H1 (cell line): ENCODE measurements around the gene RBM45. TPM values are rescaled to one million over a fixed set of nuclear protein-coding genes. Genes with fewer than 3 reads are reported as not detected.

Experiments used
- CTCF ChIA-PET: fragments of 300-600 bp; sonication (Branson Sonifier 250); formaldehyde crosslinking; loops from one replicate; lab custom pipeline; 2021; ENCODE audit not compliant: partially characterized antibody; lab: Charles Lee
- POLR2A ChIA-PET: fragments of 300-600 bp; sonication (Branson Sonifier 250); formaldehyde crosslinking; loops from one replicate; lab custom pipeline; 2021; ENCODE audit warnings: inconsistent platforms; ENCODE audit not compliant: partially characterized antibody; lab: Charles Lee
- DNase-seq, 2 experiments: peaks; one replicate each; pipeline versions ENCODE4 v3.0.0 to v3.0.0-alpha.2; 2010 to 2022; ENCODE audit warnings: low spot score in 2 of 2, low read depth in 1 of 2, mixed read lengths in 1 of 2
- FAIRE-seq: peaks from 2 replicates; lab custom pipeline; 2011; peaks lifted over from hg19 to GRCh38; lab: Jason Lieb, UNC
- H2AFZ ChIP-seq: 2 replicates; pipeline ENCODE4 v1.8.1; 2012; ENCODE audit warnings: low read length, inconsistent platforms
- H2AK5ac ChIP-seq: 2 replicates; pipeline ENCODE4 v1.6.1; 2013; ENCODE audit warnings: low read depth, low read length
- H2BK120ac ChIP-seq: replicated peaks from 2 replicates; pipeline ENCODE3; 2013; ENCODE audit warnings: low read depth, low read length, inconsistent platforms
- H2BK12ac ChIP-seq: 2 replicates; pipeline ENCODE4 v1.6.1; 2013; ENCODE audit warnings: low read depth, low read length
- H2BK15ac ChIP-seq: 2 replicates; pipeline ENCODE4 v1.6.1; 2013; ENCODE audit warnings: low read length
- H2BK20ac ChIP-seq: 2 replicates; pipeline ENCODE4 v1.6.1; 2013; ENCODE audit warnings: low read length
- H2BK5ac ChIP-seq: 2 replicates; pipeline ENCODE4 v1.6.1; 2013; ENCODE audit warnings: low read depth, low read length
- H3K14ac ChIP-seq: 2 replicates; pipeline ENCODE4 v1.6.1; 2013; ENCODE audit warnings: inconsistent platforms; ENCODE audit not compliant: insufficient read length
- H3K18ac ChIP-seq: 2 replicates; pipeline ENCODE4 v1.6.1; 2013; ENCODE audit warnings: low read length; ENCODE audit errors: extremely low read depth
- H3K23ac ChIP-seq: 2 replicates; pipeline ENCODE4 v1.6.1; 2013; ENCODE audit warnings: inconsistent platforms; ENCODE audit not compliant: insufficient read length
- H3K23me2 ChIP-seq: 2 replicates; pipeline ENCODE4 v1.6.1; 2013; ENCODE audit warnings: low read depth, low read length
- H3K27ac ChIP-seq: 2 replicates; pipeline ENCODE4 v1.6.1; 2011; ENCODE audit warnings: low read depth, low read length, inconsistent platforms
- H3K27me3 ChIP-seq, 4 experiments: replicated peaks in 1 of 4; 1 replicate in 1 of 4; 2 replicates in 3 of 4; pipeline versions ENCODE4 v1.6.1 to v1.8.1; 2011 to 2013; ENCODE audit warnings: low read length in 3 of 4, mild to moderate bottlenecking in 3 of 4, inconsistent platforms in 2 of 4, mixed read lengths in 2 of 4, moderate library complexity in 1 of 4; ENCODE audit not compliant: control insufficient read depth in 3 of 4, insufficient read depth in 3 of 4; ENCODE audit errors: extremely low read depth in 1 of 4
- H3K36me3 ChIP-seq, 4 experiments: 2 replicates each; pipeline versions ENCODE4 v1.6.1 to v1.8.1; 2011 to 2013; ENCODE audit warnings: mild to moderate bottlenecking in 4 of 4, low read length in 3 of 4, moderate library complexity in 2 of 4, control low read depth in 1 of 4, inconsistent platforms in 1 of 4; ENCODE audit not compliant: insufficient read depth in 4 of 4, control insufficient read depth in 2 of 4
- H3K4ac ChIP-seq: replicated peaks from 2 replicates; pipeline ENCODE3; 2013; ENCODE audit warnings: low read length, low read depth, mixed read lengths, inconsistent platforms; ENCODE audit not compliant: insufficient read length
- H3K4me1 ChIP-seq, 4 experiments: replicated peaks in 1 of 4; 1 replicate in 1 of 4; 2 replicates in 3 of 4; pipeline versions ENCODE4 v1.6.1 to v1.8.1; 2011 to 2013; ENCODE audit warnings: low read length in 3 of 4, inconsistent platforms in 2 of 4, mixed read lengths in 1 of 4; ENCODE audit not compliant: insufficient read depth in 4 of 4, control insufficient read depth in 3 of 4
- H3K4me2 ChIP-seq, 2 experiments: 2 replicates each; pipeline versions ENCODE4 v1.6.1 to v1.8.1; 2011 to 2013; ENCODE audit warnings: low read depth in 2 of 2, low read length in 2 of 2, control low read depth in 1 of 2, inconsistent platforms in 1 of 2, mild to moderate bottlenecking in 1 of 2; ENCODE audit not compliant: insufficient read depth in 1 of 2
- H3K4me3 ChIP-seq, 4 experiments: fragments of 200-600, 300-600 bp in 1 of 4; sonication (generic), shearing (Covaris generic), sonication (Bioruptor Twin) in 1 of 4; 2 replicates each; pipeline versions ENCODE4 v1.5.1 to v1.8.1; 2011 to 2016; ENCODE audit warnings: low read length in 4 of 4, low read depth in 3 of 4, control low read depth in 2 of 4, inconsistent platforms in 2 of 4, mild to moderate bottlenecking in 2 of 4, mixed read lengths in 1 of 4, moderate library complexity in 1 of 4; ENCODE audit not compliant: insufficient read depth in 2 of 4; ENCODE audit errors: extremely low read depth in 1 of 4
- H3K56ac ChIP-seq: replicated peaks from 2 replicates; pipeline ENCODE3; 2013; ENCODE audit warnings: low read depth, mild to moderate bottlenecking, mixed read lengths, low read length, inconsistent platforms; ENCODE audit not compliant: insufficient read length
- H3K79me1 ChIP-seq: 2 replicates; pipeline ENCODE4 v1.6.1; 2013; ENCODE audit warnings: low read depth, low read length, control low read depth
- H3K79me2 ChIP-seq, 2 experiments: 2 replicates each; pipeline versions ENCODE4 v1.6.1 to v1.8.1; 2012 to 2013; ENCODE audit warnings: low read length in 2 of 2, mild to moderate bottlenecking in 2 of 2, inconsistent platforms in 1 of 2; ENCODE audit not compliant: insufficient read depth in 2 of 2, control insufficient read depth in 1 of 2
- H3K9ac ChIP-seq, 4 experiments: replicated peaks in 1 of 4; 1 replicate in 1 of 4; 2 replicates in 3 of 4; pipeline versions ENCODE4 v1.6.1 to v1.8.1; 2011 to 2013; ENCODE audit warnings: low read depth in 3 of 4, low read length in 3 of 4, control low read depth in 2 of 4, mild to moderate bottlenecking in 2 of 4, moderate library complexity in 2 of 4, inconsistent platforms in 1 of 4; ENCODE audit errors: extremely low read depth in 1 of 4
- H3K9me3 ChIP-seq, 2 experiments: 2 replicates each; pipeline versions ENCODE4 v1.6.1 to v1.8.1; 2012 to 2013; ENCODE audit warnings: mild to moderate bottlenecking in 2 of 2, moderate library complexity in 2 of 2, control low read depth in 1 of 2, inconsistent platforms in 1 of 2, low read depth in 1 of 2, low read length in 1 of 2, mixed read lengths in 1 of 2; ENCODE audit not compliant: insufficient read depth in 2 of 2
- H4K20me1 ChIP-seq, 2 experiments: replicated peaks in 1 of 2; 2 replicates each; pipeline versions ENCODE3 to v1.8.1; 2011 to 2013; ENCODE audit warnings: inconsistent platforms in 2 of 2, low read length in 2 of 2, mild to moderate bottlenecking in 1 of 2; ENCODE audit not compliant: insufficient read depth in 2 of 2, control insufficient read depth in 1 of 2
- H4K5ac ChIP-seq: 2 replicates; pipeline ENCODE4 v1.6.1; 2013; ENCODE audit warnings: low read length, low read depth, mixed read lengths, inconsistent platforms; ENCODE audit not compliant: insufficient read length
- H4K8ac ChIP-seq: 2 replicates; pipeline ENCODE4 v1.8.0; 2013; ENCODE audit warnings: mild to moderate bottlenecking, moderate library complexity, low read length, inconsistent platforms; ENCODE audit not compliant: insufficient read depth; ENCODE audit errors: extremely low read depth
- H4K91ac ChIP-seq: replicated peaks from 2 replicates; pipeline ENCODE3; 2013; ENCODE audit warnings: low read length, mixed read lengths, inconsistent platforms; ENCODE audit not compliant: insufficient read length
- GABPA ChIP-seq: IDR thresholded peaks from 2 replicates; pipeline ENCODE4 v1.6.1; 2011; ENCODE audit warnings: mild to moderate bottlenecking, low read length, moderate library complexity, borderline replicate concordance; ENCODE audit not compliant: insufficient read depth
- PHF8 ChIP-seq: fragments of 200-600 bp; sonication (generic); conservative IDR thresholded peaks from 2 replicates; pipeline ENCODE4 v1.7.1; 2012; ENCODE audit warnings: low read depth, mild to moderate bottlenecking, inconsistent platforms, low read length, moderate library complexity
- RFX5 ChIP-seq: IDR thresholded peaks from 2 replicates; pipeline ENCODE4 v1.6.1; 2011; ENCODE audit warnings: low read depth, low read length, improper control_type of control experiment, borderline replicate concordance
- RXRA ChIP-seq: IDR thresholded peaks from 2 replicates; pipeline ENCODE4 v1.6.1; 2011; ENCODE audit warnings: low read depth, mild to moderate bottlenecking, low read length, moderate library complexity; ENCODE audit not compliant: insufficient read depth
- SAP30 ChIP-seq: fragments of 300-600 bp; sonication (generic); IDR thresholded peaks from 2 replicates; pipeline ENCODE4 v1.7.1; 2012; ENCODE audit warnings: low read length, moderate library complexity, mild to moderate bottlenecking, inconsistent platforms; ENCODE audit not compliant: insufficient read depth, insufficient replicate concordance
- SIX5 ChIP-seq: IDR thresholded peaks from 2 replicates; pipeline ENCODE4 v1.6.1; 2011; ENCODE audit warnings: mild to moderate bottlenecking, low read depth, low read length
- TAF7 ChIP-seq: optimal IDR thresholded peaks from 2 replicates; pipeline ENCODE3; 2011; ENCODE audit warnings: low read depth, mild to moderate bottlenecking, inconsistent platforms, low read length, moderate library complexity, borderline replicate concordance
- TEAD4 ChIP-seq: IDR thresholded peaks from 2 replicates; pipeline ENCODE4 v1.6.1; 2012; ENCODE audit warnings: low read depth, low read length, inconsistent platforms, mixed read lengths
- WGBS, 2 experiments: shearing (Covaris generic) in 1 of 2; methylation state at CpG; one replicate each; pipeline versions ENCODE4 v1.1.6 to v1.1.7; 2013 to 2015; ENCODE audit warnings: low lambda C conversion rate in 2 of 2, mixed read lengths in 2 of 2, inconsistent platforms in 1 of 2, low coverage in 1 of 2, missing lambda C conversion rate in 1 of 2; ENCODE audit not compliant: insufficient replicate concordance in 2 of 2, insufficient coverage in 1 of 2, insufficient read length in 1 of 2; ENCODE audit errors: extremely low coverage in 1 of 2, missing lambda C conversion rate in 1 of 2; 5-methylcytosine and 5-hydroxymethylcytosine counted together
- polyA plus RNA-seq, 7 experiments: library from polyadenylated mRNA; depleted of rRNA in 3 of 7; stranded (reverse) in 5 of 7; unstranded in 2 of 7; fragments of >200 nt in 5 of 7; fragments of 200-250 nt in 2 of 7; gene quantifications; 1 replicate in 5 of 7; 2 replicates in 1 of 7; 4 replicates in 1 of 7; pipeline versions ENCODE4 v1.2.1 to v1.2.3, GENCODE V29; 2011 to 2013; ENCODE audit warnings: missing spikeins in 2 of 7, mixed read lengths in 2 of 7
- total RNA-seq: library from RNA; stranded (reverse); fragmentation: NEBNext Ultra II Directional; extraction: Animal tissue kit (Norgen Biotek cat#: 25700); gene quantifications from 2 replicates; pipeline ENCODE4 v1.2.1, GENCODE V29; 2021
- TF ChIP-seq, protein P1 (sequence below), 3 experiments: IDR thresholded peaks; 1 replicate in 2 of 3; 2 replicates in 1 of 3; pipeline versions ENCODE4 v1.5.1 to v1.6.1; 2011; ENCODE audit warnings: low read length in 3 of 3, mild to moderate bottlenecking in 3 of 3, inconsistent platforms in 2 of 3, low read depth in 1 of 3, moderate library complexity in 1 of 3; ENCODE audit not compliant: insufficient read depth in 1 of 3; ENCODE audit errors: control extremely low read depth in 1 of 3

Gene RBM45
- total and polyA plus RNA-seq, 2 of the 8 experiments (the other 6 are each of a cell fraction or from before 2014, with no cell fraction given): 4.7 to 10.4 TPM

DNA sequence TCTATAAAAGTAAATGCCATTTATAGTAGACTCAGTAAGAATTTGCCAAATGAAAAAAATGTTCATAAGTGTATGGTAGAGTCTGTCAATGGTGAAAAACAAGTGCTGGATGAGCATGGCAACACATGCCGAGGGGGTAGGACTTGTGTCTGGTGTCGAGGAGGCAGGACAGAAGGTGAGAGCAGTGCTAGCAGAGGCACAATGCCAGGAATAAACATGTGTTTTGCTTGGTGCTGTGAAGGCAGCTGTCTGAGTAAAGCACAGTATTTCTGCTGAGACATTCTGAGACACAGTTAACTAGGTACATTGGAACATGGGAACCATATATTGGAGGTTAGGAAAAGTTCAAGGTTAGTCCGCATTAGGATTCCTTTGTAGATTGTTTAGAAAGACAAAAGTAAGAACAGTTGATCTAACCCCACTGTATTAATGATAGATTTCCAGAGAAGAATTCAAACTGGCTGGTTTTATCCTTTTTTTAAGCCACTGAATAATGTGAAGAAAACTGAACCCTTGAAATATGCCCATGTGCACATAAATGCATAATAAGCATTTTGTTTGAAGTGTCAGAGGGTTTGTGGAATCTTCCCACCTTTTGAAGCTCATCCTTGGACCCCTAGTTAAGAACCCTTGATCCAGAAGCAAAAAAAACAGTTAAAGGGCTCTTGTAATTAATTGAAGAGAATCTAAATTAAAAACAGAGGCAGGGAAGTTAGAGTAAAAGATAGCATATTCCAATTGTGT is 7.1 kb downstream of the RBM45 start:
- peaks cover 0 to 1% (median 0%) of the 10 kb centered on the region in 4 experiments; a peak in 1 of 7 replicates for H3K27me3 ChIP-seq
- H3K4ac ChIP-seq: no peak overlapping the region
- H3K23ac ChIP-seq: no peak overlapping the region
- ChIA-PET CTCF (interaction anchor here (0.8 to 1.2 kb wide), 2 partner anchors 156 to 296 kb away, joined by 4 read pairs; no protein-coding TSS in a partner anchor), POLR2A (no interaction called here)
- no peak overlapping the region for H4K8ac ChIP-seq
- no peak overlapping the region for H2BK15ac ChIP-seq
- no peak overlapping the region for H3K27ac ChIP-seq
- 97% methylated on average over 3 of the region's 3 CpGs; no CpG with 5 or more reads in 1 of the 2 experiments for WGBS, 2 experiments
- H2AFZ ChIP-seq: no peak overlapping the region
- H3K18ac ChIP-seq: no peak overlapping the region
- no peak overlapping the region for H3K56ac ChIP-seq
- no peaks in the 10 kb centered on the region for H3K79me2 ChIP-seq
- no peak overlapping the region for H3K4me2 ChIP-seq
- no peaks in the 10 kb centered on the region for H3K23me2 ChIP-seq
- peaks cover 0 to 4% (median 0%) of the 10 kb centered on the region in 4 experiments; a peak in 2 of 8 replicates for H3K36me3 ChIP-seq
- H3K14ac ChIP-seq: no peak overlapping the region
- no peak overlapping the region for H3K4me3 ChIP-seq
- H2BK20ac ChIP-seq: no peak overlapping the region
- no peaks in the 10 kb centered on the region for H3K79me1 ChIP-seq
- H3K4me1 ChIP-seq: no peaks in the 10 kb centered on the region
- H2BK12ac ChIP-seq: no peak overlapping the region
- no peaks in the 10 kb centered on the region for H3K9me3 ChIP-seq
- H2AK5ac ChIP-seq: no peak overlapping the region
- DNase-seq: no peak
- no peaks in the 10 kb centered on the region for H4K20me1 ChIP-seq
- H2BK120ac ChIP-seq: no peak overlapping the region
- no peak overlapping the region for H4K91ac ChIP-seq
- FAIRE-seq: no peak
- no peak overlapping the region for H4K5ac ChIP-seq
- H3K9ac ChIP-seq: no peak overlapping the region
- H2BK5ac ChIP-seq: no peak overlapping the region
- TF ChIP-seq GABPA (no peak), RFX5 (no peak), TEAD4 (no peak), PHF8 (no peak), SIX5 (no peak), TAF7 (no peak), RXRA (no peak), SAP30 (no peak)
- TF ChIP-seq, protein P1, sequence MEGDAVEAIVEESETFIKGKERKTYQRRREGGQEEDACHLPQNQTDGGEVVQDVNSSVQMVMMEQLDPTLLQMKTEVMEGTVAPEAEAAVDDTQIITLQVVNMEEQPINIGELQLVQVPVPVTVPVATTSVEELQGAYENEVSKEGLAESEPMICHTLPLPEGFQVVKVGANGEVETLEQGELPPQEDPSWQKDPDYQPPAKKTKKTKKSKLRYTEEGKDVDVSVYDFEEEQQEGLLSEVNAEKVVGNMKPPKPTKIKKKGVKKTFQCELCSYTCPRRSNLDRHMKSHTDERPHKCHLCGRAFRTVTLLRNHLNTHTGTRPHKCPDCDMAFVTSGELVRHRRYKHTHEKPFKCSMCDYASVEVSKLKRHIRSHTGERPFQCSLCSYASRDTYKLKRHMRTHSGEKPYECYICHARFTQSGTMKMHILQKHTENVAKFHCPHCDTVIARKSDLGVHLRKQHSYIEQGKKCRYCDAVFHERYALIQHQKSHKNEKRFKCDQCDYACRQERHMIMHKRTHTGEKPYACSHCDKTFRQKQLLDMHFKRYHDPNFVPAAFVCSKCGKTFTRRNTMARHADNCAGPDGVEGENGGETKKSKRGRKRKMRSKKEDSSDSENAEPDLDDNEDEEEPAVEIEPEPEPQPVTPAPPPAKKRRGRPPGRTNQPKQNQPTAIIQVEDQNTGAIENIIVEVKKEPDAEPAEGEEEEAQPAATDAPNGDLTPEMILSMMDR (IDR thresholded peaks at IDR 0.05; ENCODE audit: control extremely low read depth in 1 of 3, insufficient read depth in 1 of 3, low read depth in 1 of 3, low read length in 3 of 3): no peak
